Naive thymus-derived CD8-positive, alpha-beta T cell (primary cell): ENCODE data around the gene ZNF785. TPM values are rescaled to one million over a fixed set of nuclear protein-coding genes. Genes with fewer than 3 reads are reported as not detected.
A peak's percentile ranks its signal among the peaks of the same experiment; 100 is the strongest.

Experiments
- ATAC-seq, 2 donors: fragments of 150-1000 bp; cut with Tn5 transposase in 1 of 2; sonication (Bioruptor Pico), chemical (Tn5 transposase) in 1 of 2; 1 replicate in 1 of 2; 2 replicates in 1 of 2; pipeline ENCODE4 v1.10.0; 2021; ENCODE audit warnings: mild to moderate bottlenecking in 2 of 2, moderate library complexity in 2 of 2
- POLR2A ChIA-PET: fragments of 350-600 bp; sonication (Branson Sonifier 250); formaldehyde crosslinking; loops from one replicate; lab custom pipeline; 2021; ENCODE audit warnings: antibody characterized with exemption; lab: Charles Lee
- DNase-seq, 10 donors: peaks; one replicate each; pipeline versions ENCODE4 v3.0.0 to v3.0.0-alpha.2; 2020 to 2022
- H3K27ac Mint-ChIP-seq, 10 donors: one replicate each; pipeline ENCODE4 v1.8.0; 2020 to 2022; ENCODE audit warnings: mild to moderate bottlenecking in 10 of 10, mixed read lengths in 10 of 10, moderate library complexity in 4 of 10, inconsistent platforms in 1 of 10
- H3K27me3 Mint-ChIP-seq, 5 donors: one replicate each; pipeline ENCODE4 v1.8.0; 2021 to 2022; ENCODE audit warnings: mixed read lengths in 5 of 5
- H3K36me3 Mint-ChIP-seq, 3 donors: one replicate each; pipeline ENCODE4 v1.8.0; 2020 to 2022; ENCODE audit warnings: mixed read lengths in 3 of 3, mild to moderate bottlenecking in 2 of 3, inconsistent platforms in 1 of 3
- H3K4me1 Mint-ChIP-seq, 4 donors: one replicate each; pipeline ENCODE4 v1.8.0; 2021 to 2022; ENCODE audit warnings: mixed read lengths in 4 of 4
- H3K4me3 Mint-ChIP-seq, 10 donors: one replicate each; pipeline ENCODE4 v1.8.0; 2020 to 2022; ENCODE audit warnings: mild to moderate bottlenecking in 10 of 10, mixed read lengths in 10 of 10, moderate library complexity in 6 of 10, inconsistent platforms in 1 of 10
- H3K9me3 Mint-ChIP-seq, 9 donors: one replicate each; pipeline ENCODE4 v1.8.0; 2020 to 2022; ENCODE audit warnings: mixed read lengths in 9 of 9, mild to moderate bottlenecking in 3 of 9, inconsistent platforms in 1 of 9, moderate library complexity in 1 of 9
- polyA plus RNA-seq, 3 donors: library from polyadenylated mRNA; unstranded; fragments of 300-500 nt; fragmentation: Illumina TruSeq; gene quantifications; one replicate each; pipeline ENCODE4 v1.2.3, GENCODE V29; 2021
- total RNA-seq, 8 experiments: library from RNA in 2 of 8; stranded (reverse) in 2 of 8; gene quantifications; one replicate each; pipeline ENCODE4 v1.2.3 and lab custom pipeline; 2021 to 2026

ZNF785 gene
- total and polyA plus RNA-seq, 5 experiments from 2014 or later: 1.6 to 23.3 (median 3.5) TPM

GRCh38 chr16:30558789-30559377 is 26.6 kb downstream of the ZNF785 start:
- no peak for DNase-seq
- Mint-ChIP-seq H3K27me3 (no peaks in the 10 kb centered on the region), H3K4me3 (peak overlapping the region; percentile 82 to 93 (median 86)), H3K9me3 (no peaks in the 10 kb centered on the region), H3K27ac (peak overlapping the region; percentile 85 to 97 (median 94)), H3K4me1 (peaks cover 10 to 46% (median 41%) of the 10 kb centered on the region in 4 donors), H3K36me3 (peaks cover 0 to 20% (median 0%) of the 10 kb centered on the region in 3 donors)
- ATAC-seq: no peak
- POLR2A ChIA-PET: interaction anchor here (0.6 to 3.5 kb wide), 29 partner anchors 9 to 559 kb away, joined by 3 to 131 read pairs (median 5); partner anchors contain the start of genes ALDOA, DCTPP1, FBRS and KAT8

GRCh38 chr16:30557957-30558788 is 27.3 kb downstream of the ZNF785 start, which contains the start of gene ZNF764:
TSS of gene ZNF764 (minus strand) at chr16:30558374. CDS start at chr16:30558182, 192 bp downstream.
- POLR2A ChIA-PET: interaction anchor here (0.6 to 3.5 kb wide), 39 partner anchors 9 to 1745 kb away, joined by 3 to 131 read pairs (median 5); partner anchors contain the start of genes ALDOA, DCTPP1, FBRS and KAT8
- H3K36me3 Mint-ChIP-seq: peaks cover 0 to 27% (median 0%) of the 10 kb centered on the region in 3 donors
- H3K4me3 Mint-ChIP-seq: peak within 1 kb of the TSS; percentile 82 to 93 (median 86)
- ATAC-seq (peak; percentile 90), DNase-seq (peak; percentile 81 to 98 (median 93))
- peak within 1 kb of the TSS; percentile 85 to 97 (median 94) for H3K27ac Mint-ChIP-seq
- H3K4me1 Mint-ChIP-seq: peaks cover 13 to 53% (median 48%) of the 10 kb centered on the region in 4 donors
- no peaks in the 10 kb centered on the region for H3K27me3 Mint-ChIP-seq
- no peaks in the 10 kb centered on the region for H3K9me3 Mint-ChIP-seq

- Mint-ChIP-seq H3K27me3 (no peaks in the 10 kb centered on the region), H3K4me1 (peaks cover 14 to 58% (median 52%) of the 10 kb centered on the region in 4 donors), H3K9me3 (no peaks in the 10 kb centered on the region), H3K36me3 (peaks cover 0 to 27% (median 0%) of the 10 kb centered on the region in 3 donors), H3K4me3 (peak overlapping the region; percentile 82 to 93 (median 86)), H3K27ac (peak overlapping the region; percentile 82 to 97 (median 94))
- no peak for ATAC-seq
- POLR2A ChIA-PET: interaction anchor here (0.6 to 3.5 kb wide), 26 partner anchors 8 to 1744 kb away, joined by 3 to 131 read pairs (median 6); partner anchors contain the start of genes ALDOA, DCTPP1, FBRS and PRR14
- DNase-seq: peak in 1 of 10 donors; percentile 55
Observed at GRCh38 chr16:30557707-30557956, 27.9 kb downstream of the ZNF785 start.

GRCh38 chr16:30556125-30556473 is 29.4 kb downstream of the ZNF785 start:
- H3K27me3 Mint-ChIP-seq: no peaks in the 10 kb centered on the region
- peaks cover 14 to 64% (median 60%) of the 10 kb centered on the region in 4 donors for H3K4me1 Mint-ChIP-seq
- H3K4me3 Mint-ChIP-seq: peak overlapping the region; percentile 22 to 90 (median 71)
- peak overlapping the region; percentile 18 to 92 (median 78) for H3K27ac Mint-ChIP-seq
- DNase-seq: no peak
- POLR2A ChIA-PET: interaction anchor here (2.2 to 3.5 kb wide), 4 partner anchors 15 to 103 kb away, joined by 7 to 131 read pairs (median 13); partner anchors contain the start of genes FBRS, ZNF688 and ZNF747
- peaks cover 0 to 27% (median 0%) of the 10 kb centered on the region in 3 donors for H3K36me3 Mint-ChIP-seq
- no peaks in the 10 kb centered on the region for H3K9me3 Mint-ChIP-seq
- ATAC-seq: no peak

- DNase-seq (no peak), ATAC-seq (no peak)
- no peaks in the 10 kb centered on the region for H3K27me3 Mint-ChIP-seq
- peak overlapping the region in 6 of 10 donors; percentile 0 to 90 (median 62) for H3K4me3 Mint-ChIP-seq
- peaks cover 0 to 27% (median 0%) of the 10 kb centered on the region in 3 donors for H3K36me3 Mint-ChIP-seq
- H3K4me1 Mint-ChIP-seq: peaks cover 13 to 62% (median 60%) of the 10 kb centered on the region in 4 donors
- H3K27ac Mint-ChIP-seq: peak overlapping the region in 7 of 10 donors; percentile 43 to 89 (median 79)
- H3K9me3 Mint-ChIP-seq: no peaks in the 10 kb centered on the region
- POLR2A ChIA-PET: interaction anchor here (0.9 to 2.2 kb wide), 2 partner anchors 20 to 124 kb away, joined by 3 to 7 read pairs; partner anchors contain the start of gene ZNF747
Observed at GRCh38 chr16:30555315-30556124, 30.0 kb downstream of the ZNF785 start.

- POLR2A ChIA-PET: interaction anchor here (0.9 to 2.2 kb wide), 2 partner anchors 19 to 124 kb away, joined by 3 to 7 read pairs; partner anchors contain the start of gene ZNF747
- H3K9me3 Mint-ChIP-seq: no peaks in the 10 kb centered on the region
- H3K4me3 Mint-ChIP-seq: peak overlapping the region in 2 of 10 donors; percentile 7 to 54
- ATAC-seq (no peak), DNase-seq (no peak)
- no peaks in the 10 kb centered on the region for H3K27me3 Mint-ChIP-seq
- H3K4me1 Mint-ChIP-seq: peaks cover 13 to 62% (median 60%) of the 10 kb centered on the region in 4 donors
- H3K27ac Mint-ChIP-seq: peak overlapping the region in 4 of 10 donors; percentile 62 to 96 (median 90)
- H3K36me3 Mint-ChIP-seq: peaks cover 0 to 27% (median 0%) of the 10 kb centered on the region in 3 donors
Observed at GRCh38 chr16:30554557-30555314, 30.8 kb downstream of the ZNF785 start.

GRCh38 chr16:30553393-30553899 is 32.1 kb downstream of the ZNF785 start:
- DNase-seq (no peak), ATAC-seq (no peak)
- no peaks in the 10 kb centered on the region for H3K27me3 Mint-ChIP-seq
- no peaks in the 10 kb centered on the region for H3K9me3 Mint-ChIP-seq
- peaks cover 14 to 57% (median 51%) of the 10 kb centered on the region in 4 donors for H3K4me1 Mint-ChIP-seq
- H3K4me3 Mint-ChIP-seq: peak overlapping the region in 4 of 10 donors; percentile 12 to 50 (median 36)
- H3K27ac Mint-ChIP-seq: peak overlapping the region; percentile 57 to 96 (median 78)
- peaks cover 0 to 27% (median 0%) of the 10 kb centered on the region in 3 donors for H3K36me3 Mint-ChIP-seq
- POLR2A ChIA-PET: interaction anchor here (2.7 kb wide), 1 partner anchor 18 kb away, joined by 13 read pairs; the partner anchor contains the start of gene ZNF688

GRCh38 chr16:30552956-30553355 is 32.5 kb downstream of the ZNF785 start:
- H3K9me3 Mint-ChIP-seq: no peaks in the 10 kb centered on the region
- peaks cover 0 to 27% (median 0%) of the 10 kb centered on the region in 3 donors for H3K36me3 Mint-ChIP-seq
- ATAC-seq (no peak), DNase-seq (no peak)
- H3K4me1 Mint-ChIP-seq: peaks cover 16 to 56% (median 51%) of the 10 kb centered on the region in 4 donors
- POLR2A ChIA-PET: interaction anchor here (2.7 to 2.8 kb wide), 2 partner anchors 18 to 19 kb away, joined by 13 to 24 read pairs; partner anchors contain the start of genes ZNF688 and ZNF747
- peak overlapping the region in 3 of 10 donors; percentile 15 to 74 (median 36) for H3K4me3 Mint-ChIP-seq
- peak overlapping the region; percentile 57 to 96 (median 78) for H3K27ac Mint-ChIP-seq
- H3K27me3 Mint-ChIP-seq: no peaks in the 10 kb centered on the region

- peak overlapping the region; percentile 46 to 85 (median 74) for H3K4me3 Mint-ChIP-seq
- peak in 9 of 10 donors; percentile 32 to 70 (median 54) for DNase-seq
- peak overlapping the region; percentile 57 to 96 (median 93) for H3K27ac Mint-ChIP-seq
- peaks cover 0 to 27% (median 0%) of the 10 kb centered on the region in 3 donors for H3K36me3 Mint-ChIP-seq
- H3K9me3 Mint-ChIP-seq: no peaks in the 10 kb centered on the region
- POLR2A ChIA-PET: interaction anchor here (0.7 to 2.8 kb wide), 9 partner anchors 17 to 169 kb away, joined by 3 to 24 read pairs (median 4); partner anchors contain the start of genes FBRS, SEPTIN1, ZNF688 and ZNF747
- ATAC-seq: peak; percentile 86 to 90
- H3K27me3 Mint-ChIP-seq: no peaks in the 10 kb centered on the region
- H3K4me1 Mint-ChIP-seq: peaks cover 18 to 55% (median 51%) of the 10 kb centered on the region in 4 donors
Observed at GRCh38 chr16:30551781-30552180, 33.7 kb downstream of the ZNF785 start.

GRCh38 chr16:30548416-30549253 is 36.9 kb downstream of the ZNF785 start:
- ATAC-seq (no peak), DNase-seq (no peak)
- H3K4me1 Mint-ChIP-seq: peaks cover 23 to 48% (median 41%) of the 10 kb centered on the region in 4 donors
- no peaks in the 10 kb centered on the region for H3K9me3 Mint-ChIP-seq
- H3K36me3 Mint-ChIP-seq: peaks cover 0 to 4% (median 0%) of the 10 kb centered on the region in 3 donors
- H3K4me3 Mint-ChIP-seq: peak overlapping the region in 1 of 10 donors; percentile 13
- H3K27ac Mint-ChIP-seq: peak overlapping the region in 6 of 10 donors; percentile 15 to 66 (median 62)
- H3K27me3 Mint-ChIP-seq: no peaks in the 10 kb centered on the region
- POLR2A ChIA-PET: interaction anchor here (1.0 to 2.0 kb wide), 3 partner anchors 10 to 86 kb away, joined by 6 to 8 read pairs (median 7); partner anchors contain the start of gene ZNF764
